Subcutaneous adipose tissue (tissue), 4 donors: ENCODE data around the gene SHB. TPM values are rescaled to one million over a fixed set of nuclear protein-coding genes. Genes with fewer than 3 reads are reported as not detected.

Source experiments
- total RNA-seq, 4 donors: library from RNA; depleted of rRNA; stranded (reverse); fragments of >200 nt; gene quantifications; one replicate each; pipeline ENCODE4 v1.1.0, GENCODE V29; 2016
- TF ChIP-seq, protein P1 (sequence below): fragments of 450-650 bp; IDR thresholded peaks from one replicate; pipeline ENCODE4 v1.5.1; 2016; ENCODE audit warnings: low read depth, mild to moderate bottlenecking, control low read depth, antibody characterized with exemption, moderate library complexity

Gene SHB
- total RNA-seq, 4 donors from 2014 or later = 2.6 to 5.7 (median 4.7) TPM

DNA sequence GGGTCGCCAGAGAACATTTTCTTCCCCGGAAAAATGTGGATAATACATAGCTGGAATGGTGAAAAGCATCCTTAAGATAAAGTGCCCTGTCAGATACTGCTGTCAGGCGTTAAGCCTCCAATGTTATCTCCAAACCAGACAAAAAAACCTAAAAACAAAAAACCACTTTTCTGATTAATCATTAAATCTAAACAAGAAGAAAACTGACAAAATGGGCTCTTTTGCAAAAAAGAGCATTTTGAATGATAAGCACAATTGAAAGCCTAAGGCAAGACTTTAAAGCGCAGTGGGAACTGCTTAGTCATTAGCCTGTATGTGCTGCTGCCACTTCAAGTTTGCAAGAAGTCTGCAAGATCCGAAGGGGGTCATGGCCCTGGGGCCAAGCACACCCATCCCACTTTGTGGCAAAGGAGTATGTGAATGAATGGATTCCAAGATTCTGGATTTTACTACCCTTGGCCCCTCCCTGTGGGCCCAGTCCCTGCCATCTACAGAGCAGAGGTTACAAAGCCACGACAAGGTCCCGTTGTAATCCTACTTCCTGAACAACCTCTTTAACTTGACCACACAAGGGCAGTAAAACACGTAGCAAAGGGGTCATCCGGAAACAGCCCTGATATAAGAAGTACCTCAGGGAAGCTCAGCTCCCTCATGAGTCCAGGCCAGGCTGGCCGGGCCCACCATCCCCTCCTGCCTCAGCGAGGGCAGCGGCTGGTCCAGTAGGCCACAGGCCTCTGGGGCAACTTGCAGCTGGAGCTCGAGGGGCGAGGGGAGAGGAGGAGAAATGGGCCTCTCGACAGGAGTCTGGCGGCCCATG, 29.7 kb downstream of the SHB start:
- TF ChIP-seq, protein P1, sequence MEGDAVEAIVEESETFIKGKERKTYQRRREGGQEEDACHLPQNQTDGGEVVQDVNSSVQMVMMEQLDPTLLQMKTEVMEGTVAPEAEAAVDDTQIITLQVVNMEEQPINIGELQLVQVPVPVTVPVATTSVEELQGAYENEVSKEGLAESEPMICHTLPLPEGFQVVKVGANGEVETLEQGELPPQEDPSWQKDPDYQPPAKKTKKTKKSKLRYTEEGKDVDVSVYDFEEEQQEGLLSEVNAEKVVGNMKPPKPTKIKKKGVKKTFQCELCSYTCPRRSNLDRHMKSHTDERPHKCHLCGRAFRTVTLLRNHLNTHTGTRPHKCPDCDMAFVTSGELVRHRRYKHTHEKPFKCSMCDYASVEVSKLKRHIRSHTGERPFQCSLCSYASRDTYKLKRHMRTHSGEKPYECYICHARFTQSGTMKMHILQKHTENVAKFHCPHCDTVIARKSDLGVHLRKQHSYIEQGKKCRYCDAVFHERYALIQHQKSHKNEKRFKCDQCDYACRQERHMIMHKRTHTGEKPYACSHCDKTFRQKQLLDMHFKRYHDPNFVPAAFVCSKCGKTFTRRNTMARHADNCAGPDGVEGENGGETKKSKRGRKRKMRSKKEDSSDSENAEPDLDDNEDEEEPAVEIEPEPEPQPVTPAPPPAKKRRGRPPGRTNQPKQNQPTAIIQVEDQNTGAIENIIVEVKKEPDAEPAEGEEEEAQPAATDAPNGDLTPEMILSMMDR = no peak

- TF ChIP-seq, protein P1 = no peak
Measured at GRCh38 chr9:38038307-38039089, 30.5 kb downstream of the SHB start.

DNA sequence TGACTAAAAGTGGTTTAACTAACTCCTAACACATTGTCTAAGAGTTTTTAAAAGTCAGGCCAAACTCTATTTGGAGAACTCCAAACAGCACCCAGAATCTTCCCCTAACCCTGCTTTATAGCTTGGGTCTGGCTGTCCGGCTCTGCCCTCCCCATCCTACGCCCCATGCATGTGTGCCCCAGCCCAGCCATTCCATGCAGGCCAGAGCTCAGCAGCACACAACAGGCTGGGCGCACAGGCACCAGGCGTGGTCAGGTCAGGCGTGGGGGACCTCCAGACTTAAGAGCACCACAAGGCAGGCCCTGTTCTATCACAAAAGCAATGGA, 31.1 kb downstream of the SHB start:
- TF ChIP-seq, protein P1 = no peak

DNA sequence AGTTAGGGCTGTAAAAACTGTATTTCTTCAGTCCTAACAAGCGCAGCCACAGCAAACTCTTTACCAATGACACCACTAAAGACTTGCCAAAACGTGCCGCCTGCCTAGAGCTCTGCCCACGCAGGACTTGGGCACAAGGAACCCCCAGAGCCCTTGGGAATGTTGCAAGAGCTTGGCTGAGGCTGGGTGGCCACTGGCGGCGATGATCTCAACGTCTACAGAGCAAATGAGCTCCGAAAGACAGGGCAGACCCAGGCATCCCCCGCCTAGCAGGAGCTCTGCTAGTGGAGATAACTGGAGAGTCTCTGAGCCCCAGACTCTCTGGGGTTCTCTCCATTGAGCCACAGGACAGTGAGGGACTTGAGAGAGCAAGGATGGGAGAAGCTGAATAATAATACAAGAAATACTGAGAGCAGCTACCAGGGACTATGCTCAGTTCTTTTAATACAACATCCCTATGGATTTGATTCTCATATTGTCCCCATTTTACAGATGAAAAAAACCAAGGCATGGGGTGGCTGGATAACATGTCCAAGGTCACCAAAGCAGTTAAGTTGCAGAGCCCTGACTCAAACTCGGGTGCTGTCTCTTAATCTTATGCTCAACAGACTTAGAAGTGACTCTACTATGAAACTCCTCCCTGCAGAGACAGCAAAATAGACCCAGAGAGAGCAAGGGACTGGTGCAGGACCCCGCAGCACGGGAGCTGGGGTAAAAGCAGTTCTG, 32.5 kb downstream of the SHB start:
- TF ChIP-seq, protein P1 = no peak

GRCh38 chr9:38035873-38036272, 33.2 kb downstream of the SHB start:
- TF ChIP-seq, protein P1 = no peak

- TF ChIP-seq, protein P1 = no peak
Measured at GRCh38 chr9:38033941-38034340, 35.1 kb downstream of the SHB start.
